GM18505 (cell line): ENCODE measurements around the gene IL1RL2.

Experiments used
- ATAC-seq: cut with Tn5 transposase; IDR thresholded peaks from one replicate; pipeline ENCODE4 v1.9.1; 2021; ENCODE audit not compliant: unreplicated experiment
- POLR2A ChIP-seq: IDR thresholded peaks from 4 replicates; pipeline ENCODE4 v1.6.1; 2011; ENCODE audit warnings: borderline replicate concordance; ENCODE audit not compliant: insufficient read depth, insufficient read length; ENCODE audit errors: extremely low read depth

The IL1RL2 gene

GRCh38 chr2:102289129-102289528 is 102.3 kb downstream of the IL1RL2 start:
- no peak for ATAC-seq
- no peak for TF ChIP-seq POLR2A
